Osteocyte (in vitro differentiated cells): ENCODE results near the gene SBK3. TPM values are rescaled to one million over a fixed set of nuclear protein-coding genes. Genes with fewer than 3 reads are reported as not detected.

Experiments used
- DNase-seq: peaks from one replicate; pipeline ENCODE4 v3.0.0; 2021; ENCODE audit warnings: mixed read lengths; ENCODE audit not compliant: unreplicated experiment; ENCODE audit errors: extremely low spot score
- H3K27ac Mint-ChIP-seq: one replicate; pipeline ENCODE4 v1.8.0; 2021; ENCODE audit warnings: mild to moderate bottlenecking, mixed read lengths; ENCODE audit not compliant: unreplicated experiment
- H3K27me3 Mint-ChIP-seq: one replicate; pipeline ENCODE4 v1.8.0; 2021; ENCODE audit warnings: mixed read lengths; ENCODE audit not compliant: unreplicated experiment
- H3K36me3 Mint-ChIP-seq: one replicate; pipeline ENCODE4 v1.8.0; 2021; ENCODE audit warnings: mixed read lengths; ENCODE audit not compliant: unreplicated experiment
- H3K4me1 Mint-ChIP-seq: one replicate; pipeline ENCODE4 v1.8.0; 2021; ENCODE audit warnings: mixed read lengths; ENCODE audit not compliant: unreplicated experiment
- H3K4me3 Mint-ChIP-seq: one replicate; pipeline ENCODE4 v1.8.0; 2021; ENCODE audit warnings: mild to moderate bottlenecking, moderate library complexity, mixed read lengths; ENCODE audit not compliant: unreplicated experiment
- H3K9me3 Mint-ChIP-seq: one replicate; pipeline ENCODE4 v1.8.0; 2021; ENCODE audit warnings: mixed read lengths; ENCODE audit not compliant: unreplicated experiment
- CTCF ChIP-seq: fragments of 200-600 bp; sonication (generic); IDR thresholded peaks from 2 replicates; pipeline ENCODE4 v1.5.0; 2021; ENCODE audit warnings: antibody characterized with exemption, mild to moderate bottlenecking, moderate library complexity
- total RNA-seq: library from RNA; stranded (reverse); gene quantifications from 2 replicates; pipeline ENCODE4 v1.2.1, GENCODE V29; 2021

Gene SBK3
- total RNA-seq, 1 donor from 2014 or later = not detected

- no peak for TF ChIP-seq CTCF
- Mint-ChIP-seq H3K4me3 (peak overlapping the region; percentile 75), H3K27ac (no peak overlapping the region), H3K36me3 (no peaks in the 10 kb centered on the region), H3K9me3 (no peaks in the 10 kb centered on the region), H3K27me3 (no peaks in the 10 kb centered on the region), H3K4me1 (peaks cover 5% of the 10 kb centered on the region)
- no peak for DNase-seq
Measured at GRCh38 chr19:55504252-55504603, 41.1 kb downstream of the SBK3 start.

- no peaks in the 10 kb centered on the region for H3K9me3 Mint-ChIP-seq
- peak overlapping the region; percentile 63 for H3K27ac Mint-ChIP-seq
- no peaks in the 10 kb centered on the region for H3K36me3 Mint-ChIP-seq
- H3K4me3 Mint-ChIP-seq = peak overlapping the region; percentile 75
- peak; percentile 98 for DNase-seq
- peaks cover 5% of the 10 kb centered on the region for H3K4me1 Mint-ChIP-seq
- H3K27me3 Mint-ChIP-seq = no peaks in the 10 kb centered on the region
- peak; percentile 99 for TF ChIP-seq CTCF
Measured at GRCh38 chr19:55503502-55504251, 41.7 kb downstream of the SBK3 start.

GRCh38 chr19:55503157-55503501 lies 42.2 kb downstream of the SBK3 start:
- H3K9me3 Mint-ChIP-seq = no peaks in the 10 kb centered on the region
- peak overlapping the region; percentile 14 for H3K4me3 Mint-ChIP-seq
- no peak for DNase-seq
- no peak overlapping the region for H3K27ac Mint-ChIP-seq
- no peaks in the 10 kb centered on the region for H3K27me3 Mint-ChIP-seq
- H3K36me3 Mint-ChIP-seq = no peaks in the 10 kb centered on the region
- TF ChIP-seq CTCF = no peak
- peaks cover 5% of the 10 kb centered on the region for H3K4me1 Mint-ChIP-seq

- DNase-seq = no peak
- Mint-ChIP-seq H3K4me3 (no peak overlapping the region), H3K36me3 (no peaks in the 10 kb centered on the region), H3K4me1 (peaks cover 5% of the 10 kb centered on the region), H3K9me3 (no peaks in the 10 kb centered on the region), H3K27me3 (no peaks in the 10 kb centered on the region), H3K27ac (no peak overlapping the region)
- no peak for TF ChIP-seq CTCF
Measured at GRCh38 chr19:55502197-55502952, 43.0 kb downstream of the SBK3 start.

GRCh38 chr19:55500368-55500952 lies 44.9 kb downstream of the SBK3 start:
- no peak for TF ChIP-seq CTCF
- H3K36me3 Mint-ChIP-seq = no peaks in the 10 kb centered on the region
- H3K9me3 Mint-ChIP-seq = no peaks in the 10 kb centered on the region
- H3K27me3 Mint-ChIP-seq = no peaks in the 10 kb centered on the region
- peaks cover 5% of the 10 kb centered on the region for H3K4me1 Mint-ChIP-seq
- H3K27ac Mint-ChIP-seq = no peak overlapping the region
- H3K4me3 Mint-ChIP-seq = no peak overlapping the region
- DNase-seq = no peak
